ENCODE data around the gene UBXN4.

Gene UBXN4

GRCh38 chr2:135818937-135819610 lies 77.4 kb downstream of the UBXN4 start:
- Histone ChIP-seq H3K36me3 (ENCODE audit: control insufficient read depth, insufficient read depth, low read length) (no peaks in the 10 kb centered on the region), H3K4me3 (ENCODE audit: low read length) (no peak overlapping the region), H3K4me1 (ENCODE audit: control insufficient read depth, insufficient read depth, low read length) (no peaks in the 10 kb centered on the region), H3K9me3 (ENCODE audit: control insufficient read depth, low read length) (no peaks in the 10 kb centered on the region), H3K9ac (ENCODE audit: low read length) (no peak overlapping the region), H3K27me3 (ENCODE audit: control insufficient read depth, insufficient read depth, low read length) (peaks cover 2% of the 10 kb centered on the region)

GRCh38 chr2:135820003-135820618 lies 78.5 kb downstream of the UBXN4 start:
- no peak overlapping the region for H3K9ac ChIP-seq (ENCODE audit: low read length)
- peaks cover 2% of the 10 kb centered on the region for H3K27me3 ChIP-seq (ENCODE audit: control insufficient read depth, insufficient read depth, low read length)
- no peak overlapping the region for H3K4me3 ChIP-seq (ENCODE audit: low read length)
- H3K4me1 ChIP-seq (ENCODE audit: control insufficient read depth, insufficient read depth, low read length) = no peaks in the 10 kb centered on the region
- H3K36me3 ChIP-seq (ENCODE audit: control insufficient read depth, insufficient read depth, low read length) = no peaks in the 10 kb centered on the region
- no peaks in the 10 kb centered on the region for H3K9me3 ChIP-seq (ENCODE audit: control insufficient read depth, low read length)

GRCh38 chr2:135821190-135821589 lies 79.5 kb downstream of the UBXN4 start:
- Histone ChIP-seq H3K4me3 (ENCODE audit: low read length) (no peak overlapping the region), H3K9me3 (ENCODE audit: control insufficient read depth, low read length) (no peaks in the 10 kb centered on the region), H3K36me3 (ENCODE audit: control insufficient read depth, insufficient read depth, low read length) (no peaks in the 10 kb centered on the region), H3K27me3 (ENCODE audit: control insufficient read depth, insufficient read depth, low read length) (peaks cover 2% of the 10 kb centered on the region), H3K4me1 (ENCODE audit: control insufficient read depth, insufficient read depth, low read length) (no peaks in the 10 kb centered on the region), H3K9ac (ENCODE audit: low read length) (no peak overlapping the region)

- Histone ChIP-seq H3K9ac (ENCODE audit: low read length) (no peak overlapping the region), H3K4me3 (ENCODE audit: low read length) (no peak overlapping the region), H3K27me3 (ENCODE audit: control insufficient read depth, insufficient read depth, low read length) (peaks cover 1% of the 10 kb centered on the region), H3K4me1 (ENCODE audit: control insufficient read depth, insufficient read depth, low read length) (no peaks in the 10 kb centered on the region), H3K36me3 (ENCODE audit: control insufficient read depth, insufficient read depth, low read length) (no peaks in the 10 kb centered on the region), H3K9me3 (ENCODE audit: control insufficient read depth, low read length) (no peaks in the 10 kb centered on the region)
These were observed 81.2 kb downstream of the UBXN4 start for GRCh38 chr2:135822855-135823254.

- Histone ChIP-seq H3K9ac (ENCODE audit: low read length) (no peak overlapping the region), H3K27me3 (ENCODE audit: control insufficient read depth, insufficient read depth, low read length) (no peaks in the 10 kb centered on the region), H3K36me3 (ENCODE audit: control insufficient read depth, insufficient read depth, low read length) (no peaks in the 10 kb centered on the region), H3K9me3 (ENCODE audit: control insufficient read depth, low read length) (no peaks in the 10 kb centered on the region), H3K4me1 (ENCODE audit: control insufficient read depth, insufficient read depth, low read length) (no peaks in the 10 kb centered on the region), H3K4me3 (ENCODE audit: low read length) (no peak overlapping the region)
These were observed 83.5 kb downstream of the UBXN4 start for GRCh38 chr2:135825131-135825530.

GRCh38 chr2:135825550-135826176 lies 84.0 kb downstream of the UBXN4 start:
- no peak overlapping the region for H3K9ac ChIP-seq (ENCODE audit: low read length)
- H3K4me1 ChIP-seq (ENCODE audit: control insufficient read depth, insufficient read depth, low read length) = no peaks in the 10 kb centered on the region
- no peak overlapping the region for H3K4me3 ChIP-seq (ENCODE audit: low read length)
- no peaks in the 10 kb centered on the region for H3K36me3 ChIP-seq (ENCODE audit: control insufficient read depth, insufficient read depth, low read length)
- H3K9me3 ChIP-seq (ENCODE audit: control insufficient read depth, low read length) = no peaks in the 10 kb centered on the region
- no peaks in the 10 kb centered on the region for H3K27me3 ChIP-seq (ENCODE audit: control insufficient read depth, insufficient read depth, low read length)

GRCh38 chr2:135826544-135826943 lies 84.9 kb downstream of the UBXN4 start:
- Histone ChIP-seq H3K4me3 (ENCODE audit: low read length) (no peak overlapping the region), H3K4me1 (ENCODE audit: control insufficient read depth, insufficient read depth, low read length) (no peaks in the 10 kb centered on the region), H3K27me3 (ENCODE audit: control insufficient read depth, insufficient read depth, low read length) (no peaks in the 10 kb centered on the region), H3K9me3 (ENCODE audit: control insufficient read depth, low read length) (no peaks in the 10 kb centered on the region), H3K36me3 (ENCODE audit: control insufficient read depth, insufficient read depth, low read length) (no peaks in the 10 kb centered on the region), H3K9ac (ENCODE audit: low read length) (no peak overlapping the region)

GRCh38 chr2:135829378-135830135 lies 87.9 kb downstream of the UBXN4 start:
- H3K9ac ChIP-seq (ENCODE audit: low read length) = no peak overlapping the region
- H3K9me3 ChIP-seq (ENCODE audit: control insufficient read depth, low read length) = no peaks in the 10 kb centered on the region
- no peaks in the 10 kb centered on the region for H3K27me3 ChIP-seq (ENCODE audit: control insufficient read depth, insufficient read depth, low read length)
- H3K36me3 ChIP-seq (ENCODE audit: control insufficient read depth, insufficient read depth, low read length) = no peaks in the 10 kb centered on the region
- H3K4me3 ChIP-seq (ENCODE audit: low read length) = no peak overlapping the region
- no peaks in the 10 kb centered on the region for H3K4me1 ChIP-seq (ENCODE audit: control insufficient read depth, insufficient read depth, low read length)

- H3K9me3 ChIP-seq (ENCODE audit: control insufficient read depth, low read length) = no peaks in the 10 kb centered on the region
- no peak overlapping the region for H3K9ac ChIP-seq (ENCODE audit: low read length)
- no peaks in the 10 kb centered on the region for H3K27me3 ChIP-seq (ENCODE audit: control insufficient read depth, insufficient read depth, low read length)
- no peak overlapping the region for H3K4me3 ChIP-seq (ENCODE audit: low read length)
- no peaks in the 10 kb centered on the region for H3K4me1 ChIP-seq (ENCODE audit: control insufficient read depth, insufficient read depth, low read length)
- H3K36me3 ChIP-seq (ENCODE audit: control insufficient read depth, insufficient read depth, low read length) = no peaks in the 10 kb centered on the region
These were observed 89.6 kb downstream of the UBXN4 start for GRCh38 chr2:135831180-135831812.

- no peak overlapping the region for H3K9ac ChIP-seq (ENCODE audit: low read length)
- no peaks in the 10 kb centered on the region for H3K36me3 ChIP-seq (ENCODE audit: control insufficient read depth, insufficient read depth, low read length)
- H3K4me1 ChIP-seq (ENCODE audit: control insufficient read depth, insufficient read depth, low read length) = no peaks in the 10 kb centered on the region
- H3K27me3 ChIP-seq (ENCODE audit: control insufficient read depth, insufficient read depth, low read length) = no peaks in the 10 kb centered on the region
- no peak overlapping the region for H3K4me3 ChIP-seq (ENCODE audit: low read length)
- H3K9me3 ChIP-seq (ENCODE audit: control insufficient read depth, low read length) = no peaks in the 10 kb centered on the region
These were observed 91.2 kb downstream of the UBXN4 start for GRCh38 chr2:135832891-135833290.

All from mucosa of stomach (tissue), 1 donor.